ENCODE results near the gene RFX1.

- no peak for TF ChIP-seq ZNF274 (IDR thresholded peaks at IDR 0.05; ENCODE audit: low read depth, low read length)
- TF ChIP-seq YY1 (IDR thresholded peaks at IDR 0.05; ENCODE audit: insufficient read depth, insufficient read length): no peak
Measured at GRCh38 chr19:13935765-13936510, 70.2 kb downstream of the RFX1 start.
